Heart left ventricle (tissue), 13 donors: Measurements from ENCODE around the gene ZCCHC3.
"Not testable (repeated sequence)": the region's sequence is repeated elsewhere in the genome, so short reads cannot be mapped to it uniquely, and the experiment has no call there.

Experiments
- POLR2A ChIP-seq, 2 donors: fragments of 450-650 bp; IDR thresholded peaks; one replicate each; pipeline ENCODE4 v1.6.1; 2017; ENCODE audit warnings: antibody characterized with exemption in 2 of 2, mild to moderate bottlenecking in 2 of 2, moderate library complexity in 2 of 2
- TF ChIP-seq, protein P1 (sequence below), 12 donors: fragments of 200-600 bp; sonication (generic) in 4 of 12; IDR thresholded peaks; one replicate each; pipeline versions ENCODE4 v1.5.0 to v1.8.0; 2018 to 2022; ENCODE audit warnings: antibody characterized with exemption in 12 of 12, mild to moderate bottlenecking in 5 of 12
- donor health status: ischemic (EF 13 %, LVEDD 7.1; RV severe dilation, severe dysfunction).
- donor health status: DM: no; HTN: yes; CAD: no.
- donor health status: DM: no; HTN: no; CAD: no.
- donor health status: ischemic (EF 25% LVEDD 6.9; RV normal size, moderate dysfunction).
- donor health status: ischemic (EF 25% LVEDD 5.7; RV mildly dilated, moderate dysfunction).
- donor health status: ischemic (EF 35%, LVEDD 5.7; RV mildly dilated, moderate dysfunction).
- donor health status: nonischemic (EF 11% LVEDD 7.7; RV severe dilation, severe dysfunction).
- donor health status: DM: yes; HTN: yes; CAD: no.
- donor health status: PGD.
- donor health status: ischemic (EF 29% LVEDD 5.4; RV normal size, mild dysfunction).
- donor health status: nonischemic (EF 23%, LVEDD 6.1; RV moderate dilation, normal function).

GRCh38 chr20:336040-336439 lies 38.7 kb downstream of the ZCCHC3 start:
- TF ChIP-seq, protein P1, sequence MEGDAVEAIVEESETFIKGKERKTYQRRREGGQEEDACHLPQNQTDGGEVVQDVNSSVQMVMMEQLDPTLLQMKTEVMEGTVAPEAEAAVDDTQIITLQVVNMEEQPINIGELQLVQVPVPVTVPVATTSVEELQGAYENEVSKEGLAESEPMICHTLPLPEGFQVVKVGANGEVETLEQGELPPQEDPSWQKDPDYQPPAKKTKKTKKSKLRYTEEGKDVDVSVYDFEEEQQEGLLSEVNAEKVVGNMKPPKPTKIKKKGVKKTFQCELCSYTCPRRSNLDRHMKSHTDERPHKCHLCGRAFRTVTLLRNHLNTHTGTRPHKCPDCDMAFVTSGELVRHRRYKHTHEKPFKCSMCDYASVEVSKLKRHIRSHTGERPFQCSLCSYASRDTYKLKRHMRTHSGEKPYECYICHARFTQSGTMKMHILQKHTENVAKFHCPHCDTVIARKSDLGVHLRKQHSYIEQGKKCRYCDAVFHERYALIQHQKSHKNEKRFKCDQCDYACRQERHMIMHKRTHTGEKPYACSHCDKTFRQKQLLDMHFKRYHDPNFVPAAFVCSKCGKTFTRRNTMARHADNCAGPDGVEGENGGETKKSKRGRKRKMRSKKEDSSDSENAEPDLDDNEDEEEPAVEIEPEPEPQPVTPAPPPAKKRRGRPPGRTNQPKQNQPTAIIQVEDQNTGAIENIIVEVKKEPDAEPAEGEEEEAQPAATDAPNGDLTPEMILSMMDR (IDR thresholded peaks at IDR 0.05) = not testable (repeated sequence)
- not testable (repeated sequence) for TF ChIP-seq POLR2A (IDR thresholded peaks at IDR 0.05)
